Midbrain (tissue), 1 donor: ENCODE data around the gene PROK1.
"Not testable (repeated sequence)": the region's sequence is repeated elsewhere in the genome, so short reads cannot be mapped to it uniquely, and the experiment has no call there.

Experiments used
- DNase-seq: peaks from one replicate; lab custom pipeline; 2025; lab: John Stamatoyannopoulos, UW

The PROK1 gene

GRCh38 chr1:110433803-110434202 is 17.1 kb upstream of the PROK1 start:
- no peak for DNase-seq

DNA sequence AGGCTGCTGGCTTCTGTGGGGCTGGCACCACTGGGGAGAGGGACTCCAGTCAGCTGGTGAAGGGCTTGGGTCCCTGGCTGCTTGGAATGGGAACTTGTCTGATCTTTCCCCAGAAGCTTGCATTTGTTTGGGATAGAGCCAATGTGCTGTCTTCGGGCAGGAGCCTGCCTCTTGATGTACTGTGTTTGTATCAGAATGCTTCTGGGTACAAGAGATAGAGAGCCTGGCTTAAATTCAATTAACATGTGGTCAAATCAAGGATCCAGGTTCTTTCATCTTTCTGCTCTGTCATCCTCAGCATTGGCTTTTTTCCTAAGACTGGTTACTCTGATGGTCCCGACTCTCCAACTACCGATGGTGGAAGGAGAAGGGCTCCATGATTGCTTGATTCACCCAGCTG is 16.0 kb upstream of the PROK1 start:
- DNase-seq, result no peak

DNA sequence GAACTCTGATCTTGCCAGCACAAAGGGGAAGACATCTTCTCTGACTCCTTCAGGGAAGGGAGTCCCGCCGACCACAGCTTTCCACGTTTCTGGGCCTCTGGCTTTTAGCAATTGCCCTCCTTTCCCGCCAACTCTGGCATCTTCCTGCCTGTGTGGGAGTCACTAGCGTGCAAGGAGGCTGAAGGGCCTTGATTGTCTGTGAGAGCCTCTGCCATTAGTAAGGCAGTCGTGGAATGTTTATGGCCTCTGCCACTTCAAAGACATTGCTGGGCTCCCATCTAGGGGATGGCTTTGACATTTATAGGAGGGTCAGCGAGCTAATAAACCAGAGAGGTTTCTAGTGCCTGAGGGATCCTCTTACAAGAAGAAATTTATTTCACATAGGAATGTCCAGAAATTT is 14.3 kb upstream of the PROK1 start:
- DNase-seq, result no peak

GRCh38 chr1:110437645-110438299 is 13.2 kb upstream of the PROK1 start:
- not testable (repeated sequence) for DNase-seq

DNA sequence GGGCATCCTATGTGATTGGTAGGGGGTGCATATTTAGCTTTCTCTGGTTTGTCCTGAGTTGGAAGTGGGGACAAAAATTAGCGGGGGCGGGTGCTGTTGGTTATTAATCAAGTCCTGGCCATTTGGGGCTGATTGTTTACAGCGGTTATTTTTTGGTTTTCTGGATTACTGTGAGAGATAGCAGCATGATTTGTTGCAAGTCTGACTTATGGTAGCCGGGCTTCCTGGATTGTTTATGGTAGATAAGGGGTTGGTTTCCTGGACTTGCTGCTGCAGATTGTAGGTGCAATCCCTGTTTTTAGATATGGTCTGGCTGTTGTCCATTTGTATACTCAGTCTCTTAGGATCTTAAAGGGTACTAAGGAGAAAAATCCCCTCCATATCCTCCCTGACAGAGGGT is 12.1 kb upstream of the PROK1 start:
- DNase-seq, result no peak

DNA sequence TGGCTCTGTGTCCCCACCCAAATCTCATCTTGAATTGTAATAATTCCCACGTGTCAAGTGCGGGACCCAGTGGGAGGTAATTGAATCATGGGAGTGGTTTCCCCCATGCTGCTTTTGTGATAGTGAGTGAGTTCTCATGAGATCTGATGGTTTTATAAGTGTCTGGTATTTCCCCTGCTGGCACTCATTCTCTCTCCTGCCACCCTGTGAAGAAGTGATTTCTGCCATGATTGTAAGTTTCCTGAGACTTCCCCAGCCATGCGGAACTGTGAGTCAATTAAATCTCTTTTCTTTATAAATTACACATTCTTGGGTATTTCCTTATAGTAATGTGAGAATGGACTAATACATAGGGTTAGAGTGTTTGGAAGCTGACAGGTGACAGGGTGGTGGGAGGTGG is 11.1 kb upstream of the PROK1 start:
- not testable (repeated sequence) for DNase-seq

DNA sequence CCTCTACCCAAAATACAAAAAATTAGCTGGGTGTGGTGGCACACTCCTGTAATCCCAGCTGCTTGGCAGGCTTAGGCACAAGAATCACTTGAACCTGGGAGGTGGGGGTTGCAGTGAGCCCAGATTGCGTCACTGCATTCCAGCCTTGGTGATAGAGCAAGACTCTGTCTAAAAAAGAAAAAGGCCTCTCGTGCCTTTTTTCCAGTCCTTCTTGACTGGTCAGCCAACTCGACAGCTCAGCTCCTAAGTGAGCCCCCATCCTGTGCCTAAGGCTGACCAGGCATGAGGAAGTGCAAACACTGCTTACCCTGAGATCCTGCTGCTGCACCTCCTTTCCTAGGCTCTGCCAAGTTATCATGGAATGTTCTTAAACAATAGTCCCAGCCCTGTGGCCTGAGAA is 10.1 kb upstream of the PROK1 start:
- no peak for DNase-seq

DNA sequence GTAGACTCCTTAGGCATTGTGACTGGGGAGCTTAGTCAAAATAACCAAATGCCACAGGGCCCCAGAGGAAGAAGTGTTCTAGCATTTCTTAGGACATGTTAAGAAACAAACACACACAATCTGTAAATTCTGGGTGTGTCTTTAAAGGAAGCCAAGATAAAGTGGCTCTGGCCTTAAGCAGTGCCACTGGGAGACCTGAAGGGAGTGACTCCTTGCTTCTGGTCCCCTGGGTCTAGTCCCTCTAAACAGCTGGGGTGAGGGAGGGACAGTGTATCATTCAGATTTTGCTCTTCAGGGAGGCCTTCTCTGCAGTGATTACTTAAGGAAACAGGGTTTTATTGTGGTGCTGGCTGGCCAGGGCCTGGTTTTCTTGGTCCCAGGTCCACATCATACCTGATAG is 9.1 kb upstream of the PROK1 start:
- DNase-seq, result no peak

DNA sequence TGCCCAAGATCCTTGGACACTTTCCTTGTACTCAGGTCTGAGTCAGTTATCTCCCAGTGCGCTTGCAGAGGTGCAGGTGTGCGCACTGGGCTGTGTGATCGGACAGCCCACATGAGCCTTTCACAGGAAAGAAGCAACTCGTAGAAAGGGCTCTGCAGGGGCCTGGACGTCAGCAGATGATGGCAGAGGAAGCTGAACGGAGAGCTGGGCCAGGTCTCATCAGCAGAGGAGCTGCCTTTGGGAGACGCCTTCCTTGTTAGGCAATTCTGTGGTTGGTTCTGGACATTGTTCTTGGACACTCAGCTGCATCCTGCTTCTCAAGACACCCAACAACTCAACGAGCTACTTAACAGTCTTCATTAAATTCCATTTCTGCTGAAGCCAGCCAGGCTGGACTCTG is 7.5 kb upstream of the PROK1 start:
- DNase-seq, result no peak

DNA sequence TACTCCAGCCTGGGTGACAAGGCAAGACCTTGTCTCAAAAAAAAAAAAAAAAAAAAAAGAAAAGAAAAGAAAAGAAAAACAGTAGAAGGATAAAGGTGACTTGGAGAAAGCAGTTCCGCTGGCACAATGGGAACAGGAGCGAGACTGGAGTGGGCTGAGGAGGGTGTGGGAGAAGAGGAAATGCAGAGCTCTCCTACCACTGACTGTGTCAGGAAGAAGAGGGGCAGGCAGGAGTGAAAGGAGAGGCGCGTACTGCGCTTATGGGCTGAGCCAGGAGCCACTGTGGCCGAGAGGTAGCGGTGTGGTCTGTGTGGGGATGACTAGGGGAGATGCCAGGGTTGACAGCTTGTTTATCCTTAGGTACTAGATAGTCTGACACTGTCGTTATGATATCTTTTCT is 6.4 kb upstream of the PROK1 start:
- no peak for DNase-seq

- DNase-seq, result no peak
Observed at GRCh38 chr1:110449661-110450651, 993 bp upstream of the PROK1 start.

DNA sequence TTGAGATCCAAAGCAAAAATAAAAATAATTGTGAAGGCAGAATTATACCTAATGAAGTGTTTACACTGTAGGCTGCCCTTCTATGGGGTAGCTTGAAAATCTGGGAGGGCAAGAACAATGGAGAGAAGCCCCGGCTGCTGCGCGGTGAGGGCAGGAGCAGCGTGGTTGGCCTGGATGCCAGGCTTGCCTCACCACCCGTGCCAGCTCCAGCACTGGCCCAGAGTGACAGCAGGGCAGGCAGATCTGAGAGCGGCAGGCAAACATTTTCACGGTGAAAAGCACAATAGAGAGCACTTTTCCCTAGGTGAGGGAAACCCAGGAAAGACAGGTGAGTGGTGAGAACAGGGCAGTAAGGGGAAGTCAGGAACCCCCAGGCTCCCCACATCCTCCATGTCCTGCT is 1.4 kb downstream of the PROK1 start:
- DNase-seq, result no peak

DNA sequence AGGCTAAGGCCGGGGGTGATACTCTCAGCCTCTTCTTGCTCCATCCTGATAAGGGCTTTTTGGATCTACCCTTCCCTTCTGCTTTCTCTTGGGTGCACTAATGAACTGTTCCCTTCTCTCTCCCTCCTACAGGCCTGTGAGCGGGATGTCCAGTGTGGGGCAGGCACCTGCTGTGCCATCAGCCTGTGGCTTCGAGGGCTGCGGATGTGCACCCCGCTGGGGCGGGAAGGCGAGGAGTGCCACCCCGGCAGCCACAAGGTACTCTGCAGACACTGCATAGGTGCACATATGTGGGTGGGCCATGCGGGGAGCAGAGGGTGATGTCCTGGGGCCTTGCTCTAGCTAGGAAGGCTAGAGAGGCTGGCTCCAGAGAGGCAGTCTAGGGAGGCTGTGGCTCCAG is 2.9 kb downstream of the PROK1 start:
- no peak for DNase-seq

DNA sequence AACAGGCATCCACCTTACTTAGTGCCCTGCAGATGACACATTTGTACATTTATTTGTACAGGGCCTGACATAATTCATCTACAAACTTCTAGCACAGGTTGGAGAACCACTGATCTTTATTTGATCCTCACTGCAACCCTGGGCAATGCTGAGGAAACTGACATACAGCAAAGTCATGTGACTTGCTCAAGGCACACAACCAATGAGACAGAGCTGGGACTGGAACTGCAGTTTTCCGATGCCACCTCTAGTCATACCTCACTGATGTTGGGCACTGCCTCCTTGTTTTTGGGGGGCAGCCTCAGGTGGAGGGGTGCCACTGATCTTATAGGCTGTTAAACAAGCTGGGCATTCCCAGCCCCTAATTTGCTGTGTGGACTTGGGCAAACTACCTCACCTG is 3.4 kb downstream of the PROK1 start:
- DNase-seq, result no peak

DNA sequence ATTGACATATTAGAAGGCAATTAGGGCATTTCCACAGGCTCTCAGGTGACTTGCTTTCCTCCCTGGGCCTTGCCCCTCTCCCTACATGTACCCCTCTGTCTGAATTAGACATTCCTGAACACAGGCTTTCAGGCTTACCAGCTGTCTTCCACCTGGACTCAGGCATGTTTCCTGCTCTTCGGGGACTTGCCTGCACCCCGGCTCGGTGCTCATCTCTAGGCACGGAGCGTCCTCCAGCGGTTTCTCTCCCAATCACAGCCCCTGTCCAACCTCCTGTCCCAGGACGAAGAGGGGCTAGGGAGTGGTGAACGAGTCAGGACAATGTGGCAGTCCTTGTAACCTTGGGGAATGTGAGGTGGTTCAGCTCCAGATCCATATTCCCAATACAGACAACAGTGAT is 4.2 kb downstream of the PROK1 start:
- DNase-seq, result no peak

DNA sequence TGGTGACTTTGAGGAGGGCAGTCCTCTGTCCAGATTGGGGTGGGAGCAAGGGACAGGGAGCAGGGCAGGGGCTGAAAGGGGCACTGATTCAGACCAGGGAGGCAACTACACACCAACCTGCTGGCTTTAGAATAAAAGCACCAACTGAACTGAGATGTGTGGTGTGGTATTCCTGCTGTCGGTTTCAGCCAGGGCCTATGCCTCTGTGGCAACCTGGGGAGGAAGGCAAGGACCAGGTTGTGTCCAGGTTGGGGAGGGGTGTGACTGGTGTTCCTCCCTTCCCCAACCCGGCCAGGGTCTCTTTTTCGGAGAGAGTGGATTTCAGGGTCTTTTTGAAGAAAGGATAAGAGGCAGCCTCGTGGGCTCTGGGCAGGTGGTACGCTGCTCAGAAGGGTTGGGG is 6.3 kb downstream of the PROK1 start:
- no peak for DNase-seq

- DNase-seq, result peak; percentile 84
Observed at GRCh38 chr1:110460253-110461220, 9.6 kb downstream of the PROK1 start.

DNA sequence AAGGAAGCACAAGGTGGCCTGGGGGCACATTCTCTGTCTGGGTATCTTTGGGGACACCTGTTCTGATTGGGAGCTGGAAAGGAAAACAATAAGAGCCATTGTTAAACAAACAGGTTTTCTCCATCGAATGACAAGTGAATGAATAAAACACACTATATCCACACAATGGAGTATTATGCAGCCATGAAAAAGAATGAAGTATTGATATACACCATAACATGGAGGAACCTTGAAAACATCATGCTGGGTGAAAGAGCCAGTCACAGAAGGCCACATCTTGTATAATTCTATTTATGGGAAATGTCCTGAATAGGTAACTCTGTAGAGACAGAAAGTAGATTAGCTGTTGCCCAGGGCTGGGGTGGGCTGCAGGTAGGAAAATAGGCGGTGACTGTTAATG is 11.1 kb downstream of the PROK1 start:
- DNase-seq, result no peak

DNA sequence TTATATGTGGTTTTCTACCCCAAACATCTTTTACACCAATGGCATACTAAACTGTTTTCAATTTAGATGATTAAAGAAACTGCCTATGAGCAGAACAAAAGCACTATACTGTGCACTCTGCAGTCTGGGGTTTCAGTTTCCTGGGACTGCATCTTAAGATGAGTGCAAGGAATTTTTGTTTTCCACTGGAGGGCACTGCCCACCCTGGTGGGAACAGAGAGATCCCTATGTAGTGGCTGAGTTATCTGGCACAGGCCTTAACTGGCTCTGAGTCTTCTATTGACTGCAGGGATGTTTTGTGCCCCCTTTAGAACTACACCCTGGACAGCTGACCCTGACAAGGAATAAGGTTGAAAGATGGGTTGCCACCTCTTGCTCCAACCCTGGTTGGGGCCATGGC is 12.0 kb downstream of the PROK1 start:
- peak; percentile 5 for DNase-seq

DNA sequence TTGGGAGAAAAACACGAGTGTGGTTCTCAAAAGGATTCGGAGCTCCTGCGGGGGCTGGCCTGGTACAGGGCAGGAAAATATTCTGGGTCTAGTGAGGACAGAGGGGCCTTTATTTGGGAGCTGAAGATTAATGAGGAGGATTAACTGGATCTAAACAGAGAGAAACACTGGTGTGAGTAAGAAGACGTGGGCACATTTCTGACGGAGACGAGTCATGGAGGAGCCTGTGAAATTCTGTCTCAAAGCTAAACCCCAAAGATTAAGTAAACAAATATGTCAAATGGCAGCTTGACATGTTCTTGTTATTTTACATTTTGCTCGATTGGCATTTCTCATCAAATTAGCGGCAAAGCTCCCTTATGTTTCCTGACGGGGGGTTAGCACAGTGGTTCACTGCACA is 12.8 kb downstream of the PROK1 start:
- no peak for DNase-seq

- DNase-seq, result no peak
Observed at GRCh38 chr1:110464340-110464739, 13.4 kb downstream of the PROK1 start.
